Vagina (tissue), 2 donors: Measurements from ENCODE around the gene CORT. TPM values are rescaled to one million over a fixed set of nuclear protein-coding genes. Genes with fewer than 3 reads are reported as not detected.

Source experiments
- DNase-seq, 2 donors: peaks; one replicate each; pipeline ENCODE4 v3.0.0-alpha.2; 2017; ENCODE audit errors: extremely low spot score in 2 of 2
- H3K27ac ChIP-seq: fragments of 200-600 bp; sonication (generic); one replicate; pipeline ENCODE4 v1.5.1; 2019
- H3K27me3 ChIP-seq: fragments of 200-600 bp; sonication (generic); one replicate; pipeline ENCODE4 v1.5.1; 2019
- H3K36me3 ChIP-seq, 2 donors: fragments of 200-600 bp; sonication (generic); one replicate each; pipeline ENCODE4 v1.5.1; 2017 to 2019
- H3K4me1 ChIP-seq: fragments of 200-600 bp; sonication (generic); one replicate; pipeline ENCODE4 v1.5.1; 2019
- H3K4me3 ChIP-seq, 2 donors: fragments of 200-600 bp; sonication (generic); 1 replicate in 1 of 2; 2 replicates in 1 of 2; pipeline ENCODE4 v1.5.1; 2016 to 2019
- H3K9me3 ChIP-seq: fragments of 200-600 bp; sonication (generic); one replicate; pipeline ENCODE4 v1.5.1; 2019
- CTCF ChIP-seq, 3 experiments: fragments of 450-650 bp in 2 of 3; fragments of 200-600 bp in 1 of 3; sonication (generic) in 1 of 3; IDR thresholded peaks; one replicate each; pipeline ENCODE4 v1.5.1; 2017 to 2019; ENCODE audit warnings: antibody characterized with exemption in 3 of 3, mild to moderate bottlenecking in 2 of 3, moderate library complexity in 2 of 3
- POLR2A ChIP-seq, 2 donors: fragments of 450-650 bp; IDR thresholded peaks; one replicate each; pipeline ENCODE4 v1.6.1; 2017; ENCODE audit warnings: antibody characterized with exemption in 2 of 2, mild to moderate bottlenecking in 2 of 2, moderate library complexity in 2 of 2
- POLR2AphosphoS5 ChIP-seq, 2 donors: sonication (generic); formaldehyde crosslinking; IDR thresholded peaks; one replicate each; pipeline ENCODE4 v1.9.0; 2017; ENCODE audit warnings: antibody characterized with exemption in 2 of 2, mild to moderate bottlenecking in 2 of 2, low read depth in 1 of 2; ENCODE audit not compliant: insufficient read depth in 1 of 2
- intact Hi-C: fragments of 100-400 bp; cut with DNase I; formaldehyde crosslinking; loops from one replicate; pipeline ENCODE4 v1.15.1; 2023
- total RNA-seq: library from RNA; depleted of rRNA; stranded (reverse); fragments of >200 nt; gene quantifications from one replicate; pipeline ENCODE4 v1.2.3, GENCODE V29; 2016

The CORT gene
- total RNA-seq, 1 donor from 2014 or later = not detected

DNA sequence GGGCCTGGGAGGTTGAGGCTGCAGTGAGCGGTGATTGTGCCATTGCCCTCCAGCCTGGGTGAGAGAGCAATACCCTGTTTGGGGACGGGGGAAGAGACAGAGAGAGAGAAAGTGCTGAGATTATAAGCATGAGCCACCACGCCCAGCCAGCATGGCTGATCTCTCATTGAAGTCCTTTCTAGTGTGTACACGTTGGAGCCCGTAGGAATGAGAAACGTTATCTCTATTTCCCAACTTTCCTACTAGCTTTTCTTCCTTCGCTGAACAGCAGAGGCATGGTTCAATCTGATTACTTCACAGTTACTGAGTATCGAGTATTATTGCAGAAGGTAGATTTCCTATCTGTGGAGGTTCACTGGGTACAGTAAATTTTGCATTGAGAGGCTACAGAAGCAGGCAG, 29.5 kb downstream of the CORT start:
- Histone ChIP-seq H3K27ac (no peak overlapping the region), H3K36me3 (no peaks in the 10 kb centered on the region), H3K27me3 (no peaks in the 10 kb centered on the region), H3K4me3 (no peak overlapping the region), H3K9me3 (no peaks in the 10 kb centered on the region), H3K4me1 (peaks cover 14% of the 10 kb centered on the region)
- intact Hi-C loops = no loop called here
- no peak for DNase-seq
- no peak for TF ChIP-seq POLR2AphosphoS5 (IDR thresholded peaks at IDR 0.05; ENCODE audit: insufficient read depth in 1 of 2, low read depth in 1 of 2)
- TF ChIP-seq POLR2A (IDR thresholded peaks at IDR 0.05) = no peak
- TF ChIP-seq CTCF (IDR thresholded peaks at IDR 0.05) = no peak

- Histone ChIP-seq H3K27ac (no peak overlapping the region), H3K9me3 (no peaks in the 10 kb centered on the region), H3K36me3 (no peaks in the 10 kb centered on the region), H3K4me3 (no peak overlapping the region), H3K27me3 (no peaks in the 10 kb centered on the region), H3K4me1 (peaks cover 5% of the 10 kb centered on the region)
- intact Hi-C loops = no loop called here
- DNase-seq = no peak
- TF ChIP-seq POLR2A (IDR thresholded peaks at IDR 0.05) (no peak), CTCF (IDR thresholded peaks at IDR 0.05) (no peak), POLR2AphosphoS5 (IDR thresholded peaks at IDR 0.05; ENCODE audit: insufficient read depth in 1 of 2, low read depth in 1 of 2) (no peak)
Observed at GRCh38 chr1:10480614-10481013, 30.8 kb downstream of the CORT start.

- H3K27me3 ChIP-seq = no peaks in the 10 kb centered on the region
- H3K4me3 ChIP-seq = no peak overlapping the region
- no peak for DNase-seq
- H3K9me3 ChIP-seq = no peaks in the 10 kb centered on the region
- H3K4me1 ChIP-seq = no peaks in the 10 kb centered on the region
- intact Hi-C loops = no loop called here
- TF ChIP-seq POLR2AphosphoS5 (IDR thresholded peaks at IDR 0.05; ENCODE audit: insufficient read depth in 1 of 2, low read depth in 1 of 2) (no peak), POLR2A (IDR thresholded peaks at IDR 0.05) (no peak), CTCF (IDR thresholded peaks at IDR 0.05) (no peak)
- H3K27ac ChIP-seq = no peak overlapping the region
- H3K36me3 ChIP-seq = no peaks in the 10 kb centered on the region
Observed at GRCh38 chr1:10484521-10484920, 34.7 kb downstream of the CORT start.

GRCh38 chr1:10489291-10490055, 39.6 kb downstream of the CORT start:
- Histone ChIP-seq H3K27me3 (no peaks in the 10 kb centered on the region), H3K9me3 (no peaks in the 10 kb centered on the region), H3K4me3 (no peak overlapping the region), H3K36me3 (no peaks in the 10 kb centered on the region), H3K27ac (no peak overlapping the region), H3K4me1 (peaks cover 4% of the 10 kb centered on the region)
- no peak for DNase-seq
- TF ChIP-seq CTCF (IDR thresholded peaks at IDR 0.05) (no peak), POLR2AphosphoS5 (IDR thresholded peaks at IDR 0.05; ENCODE audit: insufficient read depth in 1 of 2, low read depth in 1 of 2) (no peak), POLR2A (IDR thresholded peaks at IDR 0.05) (no peak)
- intact Hi-C loops = no loop called here

- no peaks in the 10 kb centered on the region for H3K27me3 ChIP-seq
- TF ChIP-seq POLR2AphosphoS5 (IDR thresholded peaks at IDR 0.05; ENCODE audit: insufficient read depth in 1 of 2, low read depth in 1 of 2) (no peak), POLR2A (IDR thresholded peaks at IDR 0.05) (no peak), CTCF (IDR thresholded peaks at IDR 0.05) (no peak)
- H3K4me1 ChIP-seq = peaks cover 14% of the 10 kb centered on the region
- no peak overlapping the region for H3K27ac ChIP-seq
- no peaks in the 10 kb centered on the region for H3K9me3 ChIP-seq
- DNase-seq = no peak
- intact Hi-C loops = no loop called here
- H3K36me3 ChIP-seq = no peaks in the 10 kb centered on the region
- no peak overlapping the region for H3K4me3 ChIP-seq
Observed at GRCh38 chr1:10490286-10490970, 40.6 kb downstream of the CORT start.
